ENCODE measurements around the gene G0S2.

The G0S2 gene

DNA sequence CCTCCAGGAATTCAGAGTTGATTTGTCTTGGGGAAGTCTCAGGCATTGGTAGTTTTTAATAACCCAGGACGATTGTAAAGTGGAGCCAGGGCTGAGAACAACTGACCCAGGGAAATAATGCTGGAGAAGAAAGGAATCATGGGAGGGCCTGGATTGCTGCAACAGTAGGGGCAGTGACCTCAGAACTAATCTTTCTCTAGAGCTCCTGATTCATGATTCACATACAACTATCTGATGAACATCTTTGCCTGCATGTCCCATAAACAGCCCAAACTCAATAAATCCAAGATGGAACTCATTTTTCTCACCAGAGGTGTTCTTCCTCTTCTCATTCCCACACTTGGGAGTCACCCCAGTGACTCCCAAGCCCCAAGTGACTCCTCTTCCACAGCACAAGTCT is 8.1 kb upstream of the G0S2 start:
- no peak overlapping the region for H3K4me3 ChIP-seq (ENCODE audit: control insufficient read depth in 1 of 7, extremely low read depth in 1 of 7, insufficient read depth in 4 of 7, low read depth in 2 of 7, low read length in 6 of 7)
- WGBS (ENCODE audit: insufficient coverage): 71% methylated on average over 1 of the region's 1 CpG
- peaks cover 0 to 5% (median 0%) of the 10 kb centered on the region in 5 experiments for H3K9me3 ChIP-seq (ENCODE audit: control extremely low read depth in 1 of 5, control insufficient read depth in 4 of 5, insufficient read depth in 2 of 5, low read depth in 1 of 5, low read length in 4 of 5)
- H3K27me3 ChIP-seq (replicated peaks in 2 of 5; ENCODE audit: control insufficient read depth in 4 of 5, insufficient read depth in 5 of 5, low read length in 4 of 5): peaks cover 3 to 58% (median 30%) of the 10 kb centered on the region in 5 experiments
- H3K36me3 ChIP-seq (ENCODE audit: control insufficient read depth in 4 of 4, insufficient read depth in 4 of 4, low read length in 3 of 4): no peaks in the 10 kb centered on the region
- H3K27ac ChIP-seq (ENCODE audit: insufficient read depth in 1 of 2, low read depth in 1 of 2, low read length in 2 of 2, poor library complexity in 1 of 2, severe bottlenecking in 2 of 2): no peak overlapping the region
- H3K4me1 ChIP-seq (ENCODE audit: control extremely low read depth in 1 of 4, control insufficient read depth in 4 of 4, insufficient read depth in 4 of 4, low read length in 3 of 4): peaks cover 0 to 4% (median 0%) of the 10 kb centered on the region in 4 experiments
- CTCF ChIA-PET: interaction anchor here (1.4 to 2.9 kb wide), 2 partner anchors 15 to 18 kb away, joined by 7 to 9 read pairs; partner anchors contain the start of gene LAMB3
- POLR2A ChIA-PET: no interaction called here
- DNase-seq: no peak

DNA sequence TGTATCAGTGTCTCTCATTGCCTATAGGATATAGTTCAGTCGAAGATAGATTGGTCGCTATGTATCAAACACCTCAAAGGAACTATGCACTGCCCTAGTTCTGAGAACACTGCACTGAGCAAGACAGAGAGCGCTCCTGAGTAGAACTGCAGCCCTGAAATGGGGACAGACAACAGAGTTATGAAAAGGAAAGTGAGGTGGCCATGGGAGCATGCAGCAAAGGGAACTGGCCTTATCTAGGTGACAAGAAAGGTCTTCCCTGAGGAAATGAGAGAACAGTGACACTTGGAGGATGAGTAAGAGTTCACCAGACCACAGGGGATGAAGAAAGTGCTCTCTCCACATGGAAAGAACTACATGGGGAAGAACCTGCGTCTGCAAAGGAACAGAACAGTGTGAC is 7.5 kb upstream of the G0S2 start:
- H3K27me3 ChIP-seq (replicated peaks in 2 of 5; ENCODE audit: control insufficient read depth in 4 of 5, insufficient read depth in 5 of 5, low read length in 4 of 5): peaks cover 3 to 52% (median 26%) of the 10 kb centered on the region in 5 experiments
- CTCF ChIA-PET: interaction anchor here (1.1 kb wide), 1 partner anchor 20 kb away, joined by 3 read pairs; no protein-coding TSS in a partner anchor
- no peak overlapping the region for H3K4me3 ChIP-seq (ENCODE audit: control insufficient read depth in 1 of 7, extremely low read depth in 1 of 7, insufficient read depth in 4 of 7, low read depth in 2 of 7, low read length in 6 of 7)
- no peaks in the 10 kb centered on the region for H3K36me3 ChIP-seq (ENCODE audit: control insufficient read depth in 4 of 4, insufficient read depth in 4 of 4, low read length in 3 of 4)
- peaks cover 0 to 4% (median 0%) of the 10 kb centered on the region in 4 experiments for H3K4me1 ChIP-seq (ENCODE audit: control extremely low read depth in 1 of 4, control insufficient read depth in 4 of 4, insufficient read depth in 4 of 4, low read length in 3 of 4)
- POLR2A ChIA-PET: no interaction called here
- H3K27ac ChIP-seq (ENCODE audit: insufficient read depth in 1 of 2, low read depth in 1 of 2, low read length in 2 of 2, poor library complexity in 1 of 2, severe bottlenecking in 2 of 2): no peak overlapping the region
- 94% methylated on average over 4 of the region's 4 CpGs for WGBS (ENCODE audit: insufficient coverage)
- DNase-seq: no peak
- peaks cover 0 to 5% (median 0%) of the 10 kb centered on the region in 5 experiments for H3K9me3 ChIP-seq (ENCODE audit: control extremely low read depth in 1 of 5, control insufficient read depth in 4 of 5, insufficient read depth in 2 of 5, low read depth in 1 of 5, low read length in 4 of 5)

DNA sequence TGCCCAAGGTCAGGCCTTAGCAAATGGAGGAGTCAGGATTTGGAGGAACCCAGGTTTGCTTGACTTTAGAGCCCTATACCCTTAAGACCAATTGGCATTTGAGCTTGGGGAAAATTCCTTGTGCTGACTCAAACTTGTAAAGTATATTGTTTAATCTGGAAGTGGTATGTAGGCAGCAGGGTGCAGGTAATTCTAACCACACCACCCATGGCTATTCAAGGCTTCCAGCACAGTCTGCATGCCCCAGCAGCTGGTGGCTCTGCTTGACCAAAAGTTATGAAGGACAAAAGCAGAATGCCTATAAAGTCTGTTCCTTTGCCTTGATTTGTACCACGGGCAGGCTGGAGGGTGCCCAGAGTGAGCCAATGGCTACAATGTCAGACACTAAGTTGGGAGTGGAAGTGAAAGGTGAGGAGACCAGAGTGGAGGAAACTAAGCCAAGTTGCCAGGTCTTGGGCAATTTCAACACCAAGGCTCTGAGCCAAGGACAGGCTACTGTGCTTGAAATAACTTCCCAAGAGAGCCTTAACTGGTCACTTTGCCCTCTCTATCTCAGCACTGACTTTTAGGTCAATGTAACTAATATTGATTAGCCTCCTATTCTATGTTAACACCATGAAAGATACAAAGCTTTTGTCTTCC is 4.7 kb upstream of the G0S2 start:
- H3K9me3 ChIP-seq (ENCODE audit: control extremely low read depth in 1 of 5, control insufficient read depth in 4 of 5, insufficient read depth in 2 of 5, low read depth in 1 of 5, low read length in 4 of 5): peaks cover 0 to 5% (median 0%) of the 10 kb centered on the region in 5 experiments
- DNase-seq: no peak
- POLR2A ChIA-PET: no interaction called here
- no peaks in the 10 kb centered on the region for H3K36me3 ChIP-seq (ENCODE audit: control insufficient read depth in 4 of 4, insufficient read depth in 4 of 4, low read length in 3 of 4)
- 94% methylated on average over 1 of the region's 1 CpG for WGBS (ENCODE audit: insufficient coverage)
- no peak overlapping the region for H3K27ac ChIP-seq (ENCODE audit: insufficient read depth in 1 of 2, low read depth in 1 of 2, low read length in 2 of 2, poor library complexity in 1 of 2, severe bottlenecking in 2 of 2)
- peaks cover 10 to 20% (median 13%) of the 10 kb centered on the region in 4 experiments for H3K4me1 ChIP-seq (ENCODE audit: control extremely low read depth in 1 of 4, control insufficient read depth in 4 of 4, insufficient read depth in 4 of 4, low read length in 3 of 4)
- no peak overlapping the region for H3K4me3 ChIP-seq (ENCODE audit: control insufficient read depth in 1 of 7, extremely low read depth in 1 of 7, insufficient read depth in 4 of 7, low read depth in 2 of 7, low read length in 6 of 7)
- peaks cover 4 to 70% (median 30%) of the 10 kb centered on the region in 5 experiments for H3K27me3 ChIP-seq (replicated peaks in 2 of 5; ENCODE audit: control insufficient read depth in 4 of 5, insufficient read depth in 5 of 5, low read length in 4 of 5)
- CTCF ChIA-PET: interaction anchor here (0.9 to 1.7 kb wide), 2 partner anchors 17 to 18 kb away, joined by 3 read pairs; no protein-coding TSS in a partner anchor

DNA sequence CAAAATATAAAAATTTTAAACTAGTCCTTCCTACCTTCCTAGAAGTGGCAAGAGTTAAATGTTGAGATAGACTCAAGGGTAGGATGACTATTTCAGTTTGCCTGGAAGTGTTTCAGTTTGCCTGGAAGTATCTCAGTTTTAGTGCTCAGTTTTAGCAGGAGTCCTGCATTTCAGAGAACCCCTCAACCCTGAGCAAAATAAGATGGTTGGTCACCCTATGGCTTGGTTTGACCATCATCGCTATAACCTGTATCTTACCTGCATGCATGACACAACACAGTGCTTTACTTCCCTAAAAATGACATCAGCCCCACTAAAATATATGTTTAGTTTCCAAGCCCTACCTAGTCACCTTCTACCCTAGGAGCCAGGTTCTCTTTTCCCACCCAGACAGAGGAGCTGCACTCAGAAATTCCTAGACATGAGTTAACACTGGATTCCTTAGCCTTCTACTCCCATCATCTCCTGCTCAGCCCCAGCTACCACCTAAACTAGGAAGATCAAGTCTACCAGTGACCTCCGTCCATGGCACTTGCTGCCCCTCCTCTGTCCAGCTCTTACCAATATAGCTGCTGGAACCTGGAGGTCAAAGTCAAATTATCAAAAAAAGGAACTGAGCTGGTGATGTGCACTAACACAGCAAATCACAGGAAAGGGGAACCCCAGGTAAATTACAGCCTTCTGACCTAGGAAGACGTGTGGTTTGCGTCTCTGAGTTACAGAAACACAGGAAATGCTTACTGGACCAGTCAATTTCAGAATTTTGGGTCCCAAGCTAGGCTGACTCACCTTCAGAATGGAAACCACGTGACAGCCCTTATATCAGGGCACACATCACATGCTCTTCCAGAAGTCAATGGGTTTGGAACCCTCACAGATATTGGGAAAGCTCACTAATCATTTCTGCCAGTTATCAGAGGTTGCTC is 2.2 kb upstream of the G0S2 start:
- Histone ChIP-seq H3K9me3 (ENCODE audit: control extremely low read depth in 1 of 5, control insufficient read depth in 4 of 5, insufficient read depth in 2 of 5, low read depth in 1 of 5, low read length in 4 of 5) (peaks cover 0 to 5% (median 0%) of the 10 kb centered on the region in 5 experiments), H3K4me3 (ENCODE audit: control insufficient read depth in 1 of 7, extremely low read depth in 1 of 7, insufficient read depth in 4 of 7, low read depth in 2 of 7, low read length in 6 of 7) (no peak overlapping the region), H3K27ac (ENCODE audit: insufficient read depth in 1 of 2, low read depth in 1 of 2, low read length in 2 of 2, poor library complexity in 1 of 2, severe bottlenecking in 2 of 2) (no peak overlapping the region), H3K4me1 (ENCODE audit: control extremely low read depth in 1 of 4, control insufficient read depth in 4 of 4, insufficient read depth in 4 of 4, low read length in 3 of 4) (peaks cover 10 to 25% (median 18%) of the 10 kb centered on the region in 4 experiments), H3K27me3 (replicated peaks in 2 of 5; ENCODE audit: control insufficient read depth in 4 of 5, insufficient read depth in 5 of 5, low read length in 4 of 5) (peaks cover 4 to 80% (median 44%) of the 10 kb centered on the region in 5 experiments), H3K36me3 (ENCODE audit: control insufficient read depth in 4 of 4, insufficient read depth in 4 of 4, low read length in 3 of 4) (no peaks in the 10 kb centered on the region)
- ChIA-PET POLR2A (interaction anchor here (1.1 to 1.3 kb wide), 2 partner anchors 11 to 24 kb away, joined by 3 to 4 read pairs; no protein-coding TSS in a partner anchor), CTCF (interaction anchor here (0.9 to 2.9 kb wide), 9 partner anchors 11 to 106 kb away, joined by 3 to 14 read pairs (median 4); partner anchors contain the start of gene LAMB3)
- 23% methylated on average over 5 of the region's 5 CpGs for WGBS (ENCODE audit: insufficient coverage)
- peak; percentile 52 to 81 (median 78) for DNase-seq

DNA sequence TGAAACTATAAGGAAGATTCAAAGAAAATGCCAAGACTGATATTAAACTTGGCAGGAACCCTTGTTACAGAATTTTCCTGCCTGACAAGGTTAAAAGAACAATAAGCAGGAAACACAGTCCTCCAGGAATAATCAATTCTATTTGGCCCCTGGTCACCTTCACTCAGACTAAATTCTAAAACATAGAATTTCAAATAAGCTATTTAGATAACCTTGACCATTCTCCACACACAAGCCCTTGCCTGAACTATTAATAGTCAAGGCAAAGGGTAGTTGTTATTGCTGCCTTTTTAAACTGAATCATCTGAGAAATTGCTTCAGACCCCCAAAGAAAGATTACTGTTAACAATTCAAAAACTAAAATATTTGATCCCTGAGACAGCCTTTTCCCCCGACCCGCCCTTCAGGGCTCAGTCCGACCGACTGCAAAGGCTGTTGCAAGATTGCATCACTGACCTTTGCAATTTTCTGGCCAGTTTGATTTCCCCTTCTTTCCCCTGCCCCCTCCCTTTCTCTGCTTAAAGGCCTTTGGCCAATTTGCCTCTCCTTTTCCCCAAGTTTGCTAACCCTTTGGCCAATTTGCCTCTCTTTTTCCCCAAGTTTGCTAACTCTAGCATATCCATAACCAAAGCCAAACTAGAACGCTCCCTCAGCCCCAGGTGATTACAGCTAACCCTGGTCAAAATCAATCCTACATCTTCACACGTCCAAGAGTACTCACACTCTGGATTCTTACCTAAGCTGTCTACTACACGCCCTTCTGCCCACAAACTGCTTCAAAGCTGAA is 1.4 kb upstream of the G0S2 start:
- WGBS (ENCODE audit: insufficient coverage): 81% methylated on average over 6 of the region's 7 CpGs
- no peak for DNase-seq
- Histone ChIP-seq H3K4me3 (ENCODE audit: control insufficient read depth in 1 of 7, extremely low read depth in 1 of 7, insufficient read depth in 4 of 7, low read depth in 2 of 7, low read length in 6 of 7) (no peak overlapping the region), H3K4me1 (ENCODE audit: control extremely low read depth in 1 of 4, control insufficient read depth in 4 of 4, insufficient read depth in 4 of 4, low read length in 3 of 4) (peaks cover 10 to 25% (median 18%) of the 10 kb centered on the region in 4 experiments), H3K27me3 (replicated peaks in 2 of 5; ENCODE audit: control insufficient read depth in 4 of 5, insufficient read depth in 5 of 5, low read length in 4 of 5) (peaks cover 4 to 85% (median 47%) of the 10 kb centered on the region in 5 experiments), H3K36me3 (ENCODE audit: control insufficient read depth in 4 of 4, insufficient read depth in 4 of 4, low read length in 3 of 4) (no peaks in the 10 kb centered on the region), H3K27ac (ENCODE audit: insufficient read depth in 1 of 2, low read depth in 1 of 2, low read length in 2 of 2, poor library complexity in 1 of 2, severe bottlenecking in 2 of 2) (no peak overlapping the region), H3K9me3 (ENCODE audit: control extremely low read depth in 1 of 5, control insufficient read depth in 4 of 5, insufficient read depth in 2 of 5, low read depth in 1 of 5, low read length in 4 of 5) (peaks cover 0 to 5% (median 0%) of the 10 kb centered on the region in 5 experiments)
- ChIA-PET POLR2A (interaction anchor here (0.8 to 2.0 kb wide), 4 partner anchors 12 to 1949 kb away, joined by 3 to 5 read pairs (median 4); no protein-coding TSS in a partner anchor), CTCF (interaction anchor here (0.9 to 2.9 kb wide), 8 partner anchors 11 to 107 kb away, joined by 3 to 14 read pairs (median 6); partner anchors contain the start of gene LAMB3)

DNA sequence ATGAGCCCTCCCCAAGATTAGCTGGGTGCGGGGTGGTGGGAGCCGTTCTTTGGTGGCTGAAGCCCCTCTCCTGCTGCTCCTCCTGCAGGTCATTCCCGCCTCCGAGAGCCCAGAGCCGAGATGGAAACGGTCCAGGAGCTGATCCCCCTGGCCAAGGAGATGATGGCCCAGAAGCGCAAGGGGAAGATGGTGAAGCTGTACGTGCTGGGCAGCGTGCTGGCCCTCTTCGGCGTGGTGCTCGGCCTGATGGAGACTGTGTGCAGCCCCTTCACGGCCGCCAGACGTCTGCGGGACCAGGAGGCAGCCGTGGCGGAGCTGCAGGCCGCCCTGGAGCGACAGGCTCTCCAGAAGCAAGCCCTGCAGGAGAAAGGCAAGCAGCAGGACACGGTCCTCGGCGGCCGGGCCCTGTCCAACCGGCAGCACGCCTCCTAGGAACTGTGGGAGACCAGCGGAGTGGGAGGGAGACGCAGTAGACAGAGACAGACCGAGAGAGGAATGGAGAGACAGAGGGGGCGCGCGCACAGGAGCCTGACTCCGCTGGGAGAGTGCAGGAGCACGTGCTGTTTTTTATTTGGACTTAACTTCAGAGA is 448 bp downstream of the G0S2 start:
- Histone ChIP-seq H3K9me3 (ENCODE audit: control extremely low read depth in 1 of 5, control insufficient read depth in 4 of 5, insufficient read depth in 2 of 5, low read depth in 1 of 5, low read length in 4 of 5) (peaks cover 0 to 5% (median 0%) of the 10 kb centered on the region in 5 experiments), H3K4me3 (ENCODE audit: control insufficient read depth in 1 of 7, extremely low read depth in 1 of 7, insufficient read depth in 4 of 7, low read depth in 2 of 7, low read length in 6 of 7) (peak overlapping the region in 6 of 7 experiments; percentile 21 to 66 (median 65)), H3K36me3 (ENCODE audit: control insufficient read depth in 4 of 4, insufficient read depth in 4 of 4, low read length in 3 of 4) (no peaks in the 10 kb centered on the region), H3K27me3 (replicated peaks in 2 of 5; ENCODE audit: control insufficient read depth in 4 of 5, insufficient read depth in 5 of 5, low read length in 4 of 5) (peaks cover 9 to 82% (median 49%) of the 10 kb centered on the region in 5 experiments), H3K4me1 (ENCODE audit: control extremely low read depth in 1 of 4, control insufficient read depth in 4 of 4, insufficient read depth in 4 of 4, low read length in 3 of 4) (peaks cover 10 to 25% (median 18%) of the 10 kb centered on the region in 4 experiments), H3K27ac (ENCODE audit: insufficient read depth in 1 of 2, low read depth in 1 of 2, low read length in 2 of 2, poor library complexity in 1 of 2, severe bottlenecking in 2 of 2) (no peak overlapping the region)
- ChIA-PET CTCF (interaction anchor here (1.0 to 2.9 kb wide), 5 partner anchors 9 to 51 kb away, joined by 3 to 14 read pairs (median 4); no protein-coding TSS in a partner anchor), POLR2A (interaction anchor here (2.0 kb wide), 1 partner anchor 10 kb away, joined by 5 read pairs; no protein-coding TSS in a partner anchor)
- peak in 1 of 3 donors; percentile 35 for DNase-seq
- 2% methylated on average over 28 of the region's 34 CpGs for WGBS (ENCODE audit: insufficient coverage)
